Mesendoderm (in vitro differentiated cells): Measurements from ENCODE around the gene PDE6C.
A peak's percentile ranks its signal among the peaks of the same experiment; 100 is the strongest.

Experiments
- DNase-seq: peaks from one replicate; pipeline ENCODE4 v3.0.0; 2013
- H2AK5ac ChIP-seq: 2 replicates; pipeline ENCODE4 v1.6.1; 2013; ENCODE audit warnings: low read length, inconsistent platforms
- H2BK120ac ChIP-seq: 2 replicates; pipeline ENCODE4 v1.6.1; 2013; ENCODE audit warnings: low read depth, mild to moderate bottlenecking, low read length, moderate library complexity, mixed read lengths
- H2BK15ac ChIP-seq: replicated peaks from 2 replicates; pipeline ENCODE4 v1.6.1; 2013; ENCODE audit warnings: low read depth, mild to moderate bottlenecking, moderate library complexity
- H2BK5ac ChIP-seq: 2 replicates; pipeline ENCODE4 v1.6.1; 2013; ENCODE audit warnings: low read length, inconsistent platforms
- H3K18ac ChIP-seq: 2 replicates; pipeline ENCODE4 v1.6.1; 2013; ENCODE audit warnings: mild to moderate bottlenecking, low read length, mixed read lengths
- H3K23ac ChIP-seq: one replicate; pipeline ENCODE4 v1.6.1; 2013; ENCODE audit warnings: low read length
- H3K27ac ChIP-seq: 2 replicates; pipeline ENCODE4 v1.5.1; 2013; ENCODE audit warnings: low read depth, mild to moderate bottlenecking, inconsistent platforms, low read length, moderate library complexity
- H3K27me3 ChIP-seq: 2 replicates; pipeline ENCODE4 v1.6.1; 2013; ENCODE audit warnings: low read length, control low read depth, mild to moderate bottlenecking, inconsistent platforms; ENCODE audit not compliant: insufficient read depth, poor library complexity
- H3K36me3 ChIP-seq: 2 replicates; pipeline ENCODE4 v1.6.1; 2013; ENCODE audit warnings: low read length, inconsistent platforms; ENCODE audit not compliant: control insufficient read depth, insufficient read depth
- H3K4ac ChIP-seq: one replicate; pipeline ENCODE4 v1.6.1; 2013; ENCODE audit warnings: low read depth, mild to moderate bottlenecking, low read length, moderate library complexity
- H3K4me1 ChIP-seq: 2 replicates; pipeline ENCODE4 v1.6.1; 2013; ENCODE audit warnings: low read depth, low read length, inconsistent platforms; ENCODE audit not compliant: control insufficient read depth
- H3K4me2 ChIP-seq: 2 replicates; pipeline ENCODE4 v1.6.1; 2013; ENCODE audit warnings: low read length
- H3K4me3 ChIP-seq: 2 replicates; pipeline ENCODE4 v1.5.1; 2013; ENCODE audit warnings: mild to moderate bottlenecking, low read length
- H3K56ac ChIP-seq: one replicate; pipeline ENCODE4 v1.6.1; 2013; ENCODE audit warnings: low read length
- H3K79me1 ChIP-seq: 2 replicates; pipeline ENCODE4 v1.6.1; 2013; ENCODE audit warnings: low read length, inconsistent platforms
- H3K79me2 ChIP-seq: 2 replicates; pipeline ENCODE4 v1.6.1; 2013; ENCODE audit warnings: mild to moderate bottlenecking, low read length; ENCODE audit not compliant: control insufficient read depth, insufficient read depth
- H3K9ac ChIP-seq: 2 replicates; pipeline ENCODE4 v1.6.1; 2013; ENCODE audit warnings: low read length, inconsistent platforms
- H4K5ac ChIP-seq: one replicate; pipeline ENCODE4 v1.6.1; 2013; ENCODE audit warnings: low read length
- H4K8ac ChIP-seq: one replicate; pipeline ENCODE4 v1.6.1; 2013; ENCODE audit warnings: low read depth, mild to moderate bottlenecking, control low read depth, low read length, moderate library complexity
- WGBS: extraction: QIAGEN DNeasy Blood & Tissue Kit; methylation state at CpG from one replicate; pipeline ENCODE4 v1.1.7; 2013; ENCODE audit warnings: low lambda C conversion rate, missing lambda C conversion rate; ENCODE audit not compliant: insufficient coverage; ENCODE audit errors: extremely low coverage; 5-methylcytosine and 5-hydroxymethylcytosine counted together

The PDE6C gene

GRCh38 chr10:93579089-93579488 lies 33.2 kb upstream of the PDE6C start:
- Histone ChIP-seq H2BK5ac (no peak overlapping the region), H3K79me1 (no peaks in the 10 kb centered on the region), H3K23ac (no peak overlapping the region), H3K56ac (no peak overlapping the region), H3K27ac (no peak overlapping the region), H3K4me1 (no peaks in the 10 kb centered on the region), H2BK120ac (no peak overlapping the region), H4K5ac (no peak overlapping the region), H3K36me3 (no peaks in the 10 kb centered on the region), H3K4ac (no peak overlapping the region), H3K9ac (no peak overlapping the region), H2AK5ac (no peak overlapping the region), H3K4me3 (no peak overlapping the region), H3K4me2 (no peak overlapping the region), H3K79me2 (no peaks in the 10 kb centered on the region), H3K18ac (no peak overlapping the region), H3K27me3 (no peaks in the 10 kb centered on the region), H4K8ac (no peak overlapping the region), H2BK15ac (no peak overlapping the region)
- DNase-seq = no peak
- no CpG with 5 or more reads among the region's 7 CpGs for WGBS

DNA sequence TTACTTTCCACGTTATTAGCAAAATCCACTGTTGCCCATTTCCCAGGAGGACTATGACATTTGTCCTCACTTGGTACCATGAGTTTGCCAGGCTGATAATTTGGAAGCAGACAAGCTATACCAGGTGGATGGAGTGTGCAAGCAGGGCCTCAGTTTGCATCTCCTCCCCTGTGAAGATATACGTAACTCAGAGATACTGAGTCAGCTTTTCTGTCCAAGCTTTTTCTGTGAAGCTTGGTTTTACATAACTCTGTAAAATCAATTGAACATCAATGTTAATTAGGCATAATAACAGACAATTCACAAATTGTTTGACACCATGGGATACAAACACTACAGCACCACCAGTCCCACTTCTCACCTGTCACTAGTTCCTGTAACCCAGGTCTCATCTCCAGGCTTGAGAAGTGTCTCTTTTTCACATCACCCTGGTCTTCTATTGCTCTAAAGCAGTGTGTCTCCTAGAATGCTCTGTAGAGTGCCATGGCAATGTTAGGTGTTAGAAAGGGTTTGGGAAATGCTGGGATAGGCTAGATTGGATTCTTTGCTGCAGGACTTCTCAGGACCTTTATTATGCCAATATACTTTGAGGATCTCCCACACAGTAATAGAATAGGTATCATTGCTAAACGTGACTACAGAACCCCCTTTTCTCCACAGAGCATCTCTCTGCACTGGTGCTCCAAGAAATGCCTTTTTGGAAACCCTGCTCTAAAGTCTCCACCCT lies 32.2 kb upstream of the PDE6C start:
- H2BK120ac ChIP-seq = no peak overlapping the region
- 100% methylated on average over 1 of the region's 3 CpGs for WGBS
- DNase-seq = no peak

DNA sequence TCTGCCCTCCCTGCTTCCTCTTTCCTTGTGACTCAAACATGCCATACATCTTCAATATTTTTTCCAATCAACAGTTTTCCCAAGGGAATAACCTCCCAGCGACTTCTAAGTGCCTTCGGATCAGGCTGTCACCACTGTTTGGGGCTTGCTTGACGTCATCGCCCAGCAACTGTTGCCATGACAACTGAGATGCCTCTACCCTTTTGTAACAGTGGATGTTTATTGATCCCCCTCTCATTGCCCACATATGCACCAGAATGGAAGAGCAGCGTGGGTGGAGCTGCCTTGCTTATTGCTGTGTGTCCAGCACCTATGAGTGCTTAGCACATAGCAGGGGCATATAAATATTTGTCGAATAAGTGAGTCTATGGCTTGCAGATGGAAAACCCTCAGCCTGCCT lies 31.5 kb upstream of the PDE6C start:
- Histone ChIP-seq H3K4me3 (no peak overlapping the region), H3K4me1 (no peaks in the 10 kb centered on the region), H3K18ac (no peak overlapping the region), H2BK5ac (no peak overlapping the region), H4K5ac (no peak overlapping the region), H3K79me2 (no peaks in the 10 kb centered on the region), H3K4ac (no peak overlapping the region), H3K27me3 (no peaks in the 10 kb centered on the region), H3K79me1 (no peaks in the 10 kb centered on the region), H2AK5ac (no peak overlapping the region), H3K9ac (no peak overlapping the region), H3K36me3 (no peaks in the 10 kb centered on the region), H2BK120ac (no peak overlapping the region), H2BK15ac (no peak overlapping the region), H3K56ac (no peak overlapping the region), H3K27ac (no peak overlapping the region), H3K23ac (no peak overlapping the region), H3K4me2 (no peak overlapping the region), H4K8ac (no peak overlapping the region)
- peak; percentile 90 for DNase-seq
- WGBS = no CpG with 5 or more reads among the region's 6 CpGs

More for the DNA sequence above, 32.2 kb upstream of the PDE6C start:
- Histone ChIP-seq H3K23ac (no peak overlapping the region), H3K79me1 (no peaks in the 10 kb centered on the region), H3K4me2 (no peak overlapping the region), H3K36me3 (no peaks in the 10 kb centered on the region), H3K18ac (no peak overlapping the region), H3K27me3 (no peaks in the 10 kb centered on the region), H3K79me2 (no peaks in the 10 kb centered on the region), H4K8ac (no peak overlapping the region), H2AK5ac (no peak overlapping the region), H2BK5ac (no peak overlapping the region), H4K5ac (no peak overlapping the region), H3K4me1 (no peaks in the 10 kb centered on the region), H3K4me3 (no peak overlapping the region), H3K9ac (no peak overlapping the region), H2BK15ac (no peak overlapping the region), H3K27ac (no peak overlapping the region), H3K4ac (no peak overlapping the region), H3K56ac (no peak overlapping the region)

GRCh38 chr10:93584445-93584844 lies 27.9 kb upstream of the PDE6C start:
- Histone ChIP-seq H3K56ac (no peak overlapping the region), H3K27ac (no peak overlapping the region), H3K18ac (no peak overlapping the region), H4K8ac (no peak overlapping the region), H3K4me1 (no peaks in the 10 kb centered on the region), H3K36me3 (no peaks in the 10 kb centered on the region), H3K79me1 (no peaks in the 10 kb centered on the region), H2BK15ac (no peak overlapping the region), H3K4me3 (no peak overlapping the region), H3K9ac (no peak overlapping the region), H3K4me2 (no peak overlapping the region), H2BK5ac (no peak overlapping the region), H3K4ac (no peak overlapping the region), H2BK120ac (no peak overlapping the region), H3K79me2 (no peaks in the 10 kb centered on the region), H2AK5ac (no peak overlapping the region), H4K5ac (no peak overlapping the region), H3K27me3 (no peaks in the 10 kb centered on the region), H3K23ac (no peak overlapping the region)
- DNase-seq = no peak
- no CpG with 5 or more reads among the region's 7 CpGs for WGBS

DNA sequence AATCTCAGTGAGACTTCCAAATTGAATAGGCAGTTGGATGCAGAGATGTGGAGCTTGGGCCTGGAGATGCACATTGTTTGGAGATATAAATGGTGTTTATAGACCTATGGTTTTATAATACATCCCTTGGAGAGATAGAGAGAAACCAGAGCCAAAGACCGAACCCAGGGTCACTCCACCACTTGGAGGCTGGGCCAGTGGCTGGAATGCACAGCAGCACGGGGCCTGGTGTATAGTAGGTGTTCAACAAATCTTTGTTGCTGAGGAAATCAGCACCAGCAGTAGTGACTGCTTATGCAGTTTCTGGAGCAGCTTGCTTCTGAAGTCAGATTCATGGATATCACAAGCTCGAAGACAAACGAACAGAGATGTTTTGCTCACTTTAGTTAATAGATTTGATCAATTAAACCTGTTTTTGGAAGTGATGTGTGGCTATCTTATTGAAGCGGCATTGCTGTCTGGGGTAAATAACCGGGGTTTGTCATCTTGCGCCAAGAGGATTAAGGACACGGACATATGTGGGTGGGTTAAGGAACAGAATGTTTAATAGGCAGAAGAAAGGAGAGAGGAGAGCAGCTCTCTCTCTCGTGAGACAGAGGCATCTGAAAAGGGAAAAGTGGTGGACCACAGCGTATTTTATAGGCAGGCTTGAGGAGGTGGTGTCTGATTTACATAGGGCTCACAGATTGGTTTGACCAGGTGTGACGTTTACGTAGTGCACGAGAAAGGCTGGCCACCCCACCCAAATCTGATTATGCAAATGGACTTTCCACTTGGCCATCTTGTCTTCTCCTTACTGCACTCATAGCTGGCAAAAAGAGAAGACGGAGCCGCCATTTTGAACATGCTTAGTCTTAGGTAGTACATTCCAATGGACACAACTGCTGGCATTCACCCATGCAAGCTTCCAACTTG lies 22.4 kb upstream of the PDE6C start:
- Histone ChIP-seq H3K27me3 (no peaks in the 10 kb centered on the region), H2BK120ac (no peak overlapping the region), H3K4me1 (no peaks in the 10 kb centered on the region), H3K4me2 (no peak overlapping the region), H3K79me1 (no peaks in the 10 kb centered on the region), H3K18ac (no peak overlapping the region), H3K23ac (no peak overlapping the region), H3K9ac (no peak overlapping the region), H3K4ac (no peak overlapping the region), H3K56ac (no peak overlapping the region), H3K79me2 (no peaks in the 10 kb centered on the region), H3K4me3 (no peak overlapping the region), H3K27ac (no peak overlapping the region), H2BK5ac (no peak overlapping the region), H4K8ac (no peak overlapping the region), H2AK5ac (no peak overlapping the region), H4K5ac (no peak overlapping the region), H2BK15ac (no peak overlapping the region), H3K36me3 (no peaks in the 10 kb centered on the region)
- no CpG with 5 or more reads among the region's 15 CpGs for WGBS
- DNase-seq = no peak
